CD4-positive, alpha-beta T cell treated with Interleukin-17A for 1 hour (primary cell): ENCODE results near the gene DOLK.

Experiments used
- DNase-seq: peaks from one replicate; pipeline ENCODE4 v3.0.0-alpha.2; 2020

Gene DOLK

GRCh38 chr9:128903871-128904620 lies 43.4 kb downstream of the DOLK start:
- no peak for DNase-seq

GRCh38 chr9:128903079-128903461 lies 44.3 kb downstream of the DOLK start:
- no peak for DNase-seq

- peak; percentile 89 for DNase-seq
Observed at GRCh38 chr9:128902351-128903078, 44.9 kb downstream of the DOLK start.

- no peak for DNase-seq
Observed at GRCh38 chr9:128901822-128902221, 45.6 kb downstream of the DOLK start.

- no peak for DNase-seq
Observed at GRCh38 chr9:128901379-128901778, 46.0 kb downstream of the DOLK start.

- peak; percentile 52 for DNase-seq
Observed at GRCh38 chr9:128899566-128900322, 47.7 kb downstream of the DOLK start.

GRCh38 chr9:128898845-128899565 lies 48.4 kb downstream of the DOLK start:
- no peak for DNase-seq

GRCh38 chr9:128898382-128898781 lies 49.0 kb downstream of the DOLK start:
- DNase-seq: no peak

GRCh38 chr9:128895556-128895955 lies 51.8 kb downstream of the DOLK start:
- no peak for DNase-seq
